Measurements from ENCODE around the gene VSIG10. TPM values are rescaled to one million over a fixed set of nuclear protein-coding genes. Genes with fewer than 3 reads are reported as not detected.

The VSIG10 gene
- total RNA-seq, 1 donor, result 1.8 TPM

GRCh38 chr12:118015306-118015705, 88.5 kb downstream of the VSIG10 start:
- Histone ChIP-seq H3K4me3 (ENCODE audit: low read length) (no peak overlapping the region), H3K27me3 (ENCODE audit: insufficient read depth, low read length) (no peaks in the 10 kb centered on the region), H3K4me1 (ENCODE audit: insufficient read depth, low read length) (peaks cover 16% of the 10 kb centered on the region), H3K9me3 (ENCODE audit: low read depth, low read length) (no peaks in the 10 kb centered on the region)

Other genes with a start within 250 kb of the VSIG10 start
- 0.10 TPM for gene KSR2, start 135.0 kb downstream of the VSIG10 start, total RNA-seq
- gene RFC5, start 87.3 kb downstream of the VSIG10 start, total RNA-seq, result 11.2 TPM
- 21.1 TPM for gene WSB2, start 42.8 kb downstream of the VSIG10 start, total RNA-seq
- 66.9 TPM for gene PEBP1, start 32.1 kb upstream of the VSIG10 start, total RNA-seq